GM18520 (cell line): Measurements from ENCODE around the gene OR4E1.
"Not testable (repeated sequence)": the region's sequence is repeated elsewhere in the genome, so short reads cannot be mapped to it uniquely, and the experiment has no call there.

Source experiments
- ATAC-seq: cut with Tn5 transposase; IDR thresholded peaks from one replicate; pipeline ENCODE4 v1.9.1; 2021; ENCODE audit not compliant: unreplicated experiment

Gene OR4E1

DNA sequence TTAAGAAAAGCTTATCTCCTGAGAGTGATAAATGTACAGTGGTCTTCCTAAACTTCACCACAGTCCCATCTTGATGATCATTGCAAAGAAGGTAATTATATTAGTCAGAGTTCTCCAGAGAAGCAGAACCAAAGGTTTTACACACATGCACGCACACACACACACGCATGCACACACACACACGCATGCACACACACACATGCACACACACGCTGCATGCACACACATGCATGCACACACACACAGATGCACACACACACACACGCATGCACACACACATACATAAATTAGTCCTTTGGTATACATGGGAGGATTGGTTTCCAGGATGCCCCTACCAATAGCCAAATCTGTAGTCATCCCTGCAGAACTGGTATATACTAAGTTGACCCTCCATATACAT lies 19.4 kb downstream of the OR4E1 start:
- no peak for ATAC-seq

DNA sequence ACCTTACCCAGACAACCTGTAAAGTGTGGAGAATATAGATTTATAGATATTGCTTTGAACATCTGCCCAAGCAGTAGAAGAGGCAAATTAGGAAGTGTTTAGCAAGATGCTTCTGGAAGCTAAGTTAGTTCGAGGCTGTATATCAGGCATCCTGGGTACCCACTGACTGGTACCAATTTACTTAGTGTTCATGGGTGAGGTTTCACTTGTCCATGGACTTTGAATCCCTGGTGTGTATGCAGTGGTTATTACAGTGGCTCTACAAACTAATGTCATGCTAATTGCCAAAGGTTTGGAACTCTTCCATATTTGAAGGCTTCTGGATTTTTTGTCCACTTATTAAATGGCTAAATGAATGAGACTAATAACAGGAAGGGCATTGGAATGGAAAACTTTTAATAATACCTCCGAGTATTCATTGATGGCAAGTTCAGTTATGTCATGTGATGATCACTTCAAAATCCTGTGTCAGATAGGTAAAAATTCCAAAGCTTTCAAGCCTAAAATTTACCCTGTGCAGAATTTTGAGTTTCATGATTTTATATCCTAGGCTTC lies 20.2 kb downstream of the OR4E1 start, which contains the start of gene OR4E2:
Gene OR4E2, plus strand, starts transcription at position 505 of the 555 bp plus-strand sequence. CDS start 11,248 bp downstream, outside the sequence.
- ATAC-seq, result no peak

DNA sequence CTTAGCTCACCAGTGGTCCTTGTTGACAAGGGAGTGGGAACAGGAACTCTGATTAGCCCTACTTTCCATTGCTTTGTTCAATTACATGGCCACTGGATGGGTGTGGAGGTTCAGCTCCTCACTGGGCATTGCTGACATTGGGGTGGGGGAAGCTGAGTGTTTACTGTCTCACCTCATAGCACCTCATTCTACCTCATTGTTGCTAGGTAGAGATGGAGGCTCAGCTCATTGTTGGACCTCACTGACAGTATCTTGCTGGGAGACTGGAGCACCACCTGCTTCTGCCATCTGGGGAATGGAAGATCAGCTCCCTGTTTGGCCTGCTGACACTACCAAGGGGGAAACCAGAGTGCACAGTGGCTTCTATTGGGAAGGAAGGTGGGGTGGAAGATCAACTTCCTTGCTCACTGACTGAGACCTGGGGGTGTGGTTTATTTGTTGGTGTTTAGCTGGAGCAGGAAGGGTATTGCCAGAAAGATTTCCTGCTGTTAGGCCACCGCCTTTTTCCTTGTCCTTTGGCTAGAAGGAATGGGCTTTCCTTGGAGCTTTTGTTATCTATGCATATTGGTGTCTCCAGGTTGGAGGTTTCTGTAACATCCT lies 21.3 kb downstream of the OR4E1 start:
- ATAC-seq, result no peak

DNA sequence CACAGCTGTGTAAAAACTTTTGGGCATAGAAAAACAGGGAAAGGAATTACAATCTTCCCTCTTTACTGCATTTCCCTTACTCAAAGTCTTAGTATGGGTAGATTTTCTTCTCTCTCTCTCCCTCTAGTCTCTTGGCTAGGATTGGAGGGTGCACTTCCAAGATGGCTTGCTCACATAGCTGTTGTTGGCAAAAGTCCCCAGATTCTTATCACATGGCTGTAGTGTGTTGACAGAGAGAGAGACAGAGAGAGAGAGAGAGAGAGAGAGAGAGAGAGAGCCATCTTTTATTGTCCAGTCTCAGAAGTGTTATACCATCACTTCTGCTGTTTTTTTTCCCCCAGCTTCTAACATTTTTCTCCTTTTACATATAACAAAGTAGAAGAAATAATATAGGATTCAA lies 26.2 kb downstream of the OR4E1 start:
- ATAC-seq, result no peak

DNA sequence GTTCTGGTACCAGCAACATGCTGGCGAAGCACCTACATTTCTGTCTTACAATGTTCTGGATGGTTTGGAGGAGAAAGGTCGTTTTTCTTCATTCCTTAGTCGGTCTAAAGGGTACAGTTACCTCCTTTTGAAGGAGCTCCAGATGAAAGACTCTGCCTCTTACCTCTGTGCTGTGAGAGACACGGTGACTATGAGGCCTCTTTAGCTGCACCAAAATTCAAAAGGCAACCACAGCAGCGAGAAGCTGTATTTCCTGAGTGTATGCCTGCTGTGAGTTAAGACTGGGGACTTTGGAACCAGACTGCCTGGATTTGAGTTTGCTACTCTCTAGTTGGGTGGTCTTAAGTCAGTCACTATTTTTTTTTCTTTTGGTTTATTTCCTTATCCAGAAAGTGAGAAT lies 30.2 kb downstream of the OR4E1 start:
- ATAC-seq, result no peak

DNA sequence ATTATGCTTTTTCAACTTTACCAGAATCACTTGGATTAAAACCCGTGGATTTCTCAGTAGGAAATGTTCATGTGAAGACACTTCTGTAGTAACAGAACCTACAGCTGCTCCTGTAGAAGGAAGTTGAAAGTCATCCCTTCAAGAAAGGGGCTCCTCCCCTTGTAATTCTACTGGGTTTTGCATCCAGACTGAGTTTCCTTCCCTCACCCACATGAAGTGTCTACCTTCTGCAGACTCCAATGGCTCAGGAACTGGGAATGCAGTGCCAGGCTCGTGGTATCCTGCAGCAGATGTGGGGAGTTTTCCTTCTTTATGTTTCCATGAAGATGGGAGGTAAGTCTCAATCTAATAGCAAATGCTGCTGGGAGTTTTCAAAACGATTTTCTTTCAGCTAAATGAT lies 30.9 kb downstream of the OR4E1 start:
- no peak for ATAC-seq

DNA sequence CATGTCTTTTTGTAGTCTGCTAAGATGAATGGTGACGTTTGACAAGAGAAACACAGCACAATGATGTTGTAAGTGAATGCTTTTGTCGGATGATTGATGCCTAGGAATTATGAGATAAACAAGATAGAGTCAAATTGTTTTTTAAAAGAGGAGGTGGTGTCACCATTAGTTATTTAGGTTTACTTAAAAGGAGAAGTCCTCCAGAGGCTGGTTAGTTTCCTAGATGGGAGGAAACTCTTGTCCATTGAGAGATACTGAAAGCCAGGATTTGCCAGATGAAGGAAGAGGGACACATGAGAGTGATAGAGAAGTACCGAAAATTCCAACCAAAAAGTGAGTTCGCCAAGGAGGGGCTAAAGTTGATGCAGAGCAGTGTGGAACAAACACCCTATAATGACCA lies 38.8 kb downstream of the OR4E1 start, which contains the start of gene OR10G2:
Gene OR10G2, minus strand, starts transcription at position 101 of the 400 bp plus-strand sequence. Its CDS starts 98 bp downstream, at position 3.
- ATAC-seq, result no peak

DNA sequence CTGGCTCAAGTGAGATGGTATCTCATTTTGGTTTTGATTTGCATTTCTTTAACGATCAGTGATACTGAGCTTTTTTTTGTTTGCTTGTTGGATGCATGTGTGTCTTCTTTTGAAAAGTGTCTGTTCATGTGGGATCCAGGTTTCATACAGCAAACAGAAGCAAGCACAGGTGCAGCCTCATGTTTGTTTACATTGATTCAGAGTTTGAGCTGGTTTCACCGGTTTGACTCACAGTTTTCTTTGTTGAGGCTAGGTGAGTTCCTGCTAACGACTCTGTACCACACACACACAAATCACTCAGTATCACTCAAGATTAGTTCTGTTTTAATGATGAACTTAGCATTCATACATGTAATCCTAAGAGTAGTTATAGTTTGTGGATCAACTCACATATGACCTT lies 42.5 kb downstream of the OR4E1 start:
- no peak for ATAC-seq

DNA sequence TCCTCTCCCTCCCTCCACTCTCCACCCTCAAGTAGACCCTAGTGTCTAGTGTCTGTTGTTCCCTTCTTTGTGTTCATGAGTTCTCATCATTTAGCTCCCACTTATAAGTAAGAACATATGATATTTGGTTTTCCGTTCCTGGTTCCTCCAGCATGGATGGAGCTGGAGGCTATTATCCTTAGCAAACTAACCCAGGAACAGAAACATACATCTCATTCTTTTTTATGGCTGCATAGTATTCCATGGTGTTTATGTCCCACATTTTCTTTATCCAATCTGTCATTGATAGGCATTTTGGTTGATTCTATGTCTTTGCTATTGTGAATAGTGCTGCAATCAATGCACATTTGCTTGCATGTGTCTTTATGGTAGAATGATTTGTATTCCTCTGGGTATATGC lies 43.1 kb downstream of the OR4E1 start:
- ATAC-seq, result not testable (repeated sequence)

DNA sequence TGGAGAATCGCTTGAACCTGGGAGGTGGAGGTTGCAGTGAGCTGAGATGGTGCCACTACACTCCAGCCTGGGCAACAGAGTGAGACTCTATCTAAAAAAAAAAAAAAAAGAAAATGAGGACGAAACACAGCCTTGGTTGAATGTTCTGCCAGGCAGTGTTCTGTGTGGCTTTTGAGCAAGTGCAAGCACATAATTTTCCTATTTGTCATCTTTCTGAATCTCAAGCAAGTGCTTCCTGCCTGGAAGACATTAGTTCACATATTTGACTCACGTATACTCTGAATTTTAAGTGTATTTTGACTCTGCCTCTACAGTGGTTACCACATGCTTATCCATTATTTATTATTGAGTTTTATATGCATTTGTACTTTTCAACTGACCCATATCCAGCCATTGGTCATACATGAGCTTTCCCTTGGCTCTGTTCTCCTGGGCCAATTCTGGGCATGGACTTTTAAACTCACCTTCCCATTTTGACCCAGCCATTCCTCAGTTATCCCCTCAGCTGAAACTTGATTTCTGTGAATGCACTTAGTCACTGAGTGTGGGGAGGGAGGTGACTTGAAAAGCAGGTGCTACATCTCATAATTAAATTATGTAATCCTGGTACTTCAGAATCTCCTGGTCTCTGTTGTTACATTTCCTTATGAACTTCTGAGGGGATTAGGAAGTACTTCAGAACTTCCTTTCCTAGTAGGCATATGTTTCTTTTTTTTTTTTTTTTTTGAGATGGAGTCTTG lies 47.0 kb downstream of the OR4E1 start:
- no peak for ATAC-seq
